ENCODE measurements around the gene SCAPER. TPM values are rescaled to one million over a fixed set of nuclear protein-coding genes. Genes with fewer than 3 reads are reported as not detected.
A peak's percentile ranks its signal among the peaks of the same experiment; 100 is the strongest.

The SCAPER gene
- polyA plus RNA-seq, 2 of the 4 experiments (the other 2 are of a cell fraction): 4.9 to 5.5 TPM

- no peak for FAIRE-seq
- no peak for DNase-seq (ENCODE audit: low read depth in 1 of 2, low spot score in 1 of 2)
- WGBS (ENCODE audit: missing lambda C conversion rate): 60% methylated on average over 3 of the region's 3 CpGs
- Histone ChIP-seq H3K9me3 (no peaks in the 10 kb centered on the region), H3K4me1 (no peaks in the 10 kb centered on the region), H3K4me3 (no peak overlapping the region), H3K27ac (no peak overlapping the region), H3K4me2 (no peak overlapping the region)
- ChIA-PET POLR2A (no interaction called here), CTCF (interaction anchor here (1.1 to 1.9 kb wide), 5 partner anchors 112 to 696 kb away, joined by 3 to 5 read pairs (median 3); no protein-coding TSS in a partner anchor)
- ATAC-seq: no peak
- no peak for TF ChIP-seq RARB (CRISPR knock-in tag; IDR thresholded peaks at IDR 0.05)
Measured at GRCh38 chr15:76844096-76844495, 61.0 kb downstream of the SCAPER start.

GRCh38 chr15:76843269-76843668 is 61.9 kb downstream of the SCAPER start:
- CTCF ChIA-PET: interaction anchor here (0.6 to 1.9 kb wide), 8 partner anchors 23 to 701 kb away, joined by 3 to 5 read pairs (median 3); no protein-coding TSS in a partner anchor
- ATAC-seq: no peak
- POLR2A ChIA-PET: no interaction called here

GRCh38 chr15:76840830-76841460 is 64.2 kb downstream of the SCAPER start:
- peak; percentile 78 for ATAC-seq
- Histone ChIP-seq H3K4me3 (no peak overlapping the region), H3K4me2 (no peak overlapping the region), H3K9me3 (no peaks in the 10 kb centered on the region), H3K27ac (no peak overlapping the region), H3K4me1 (no peaks in the 10 kb centered on the region)
- TF ChIP-seq CTCF (IDR thresholded peaks at IDR 0.05) (peak; percentile 88), SMC3 (IDR thresholded peaks at IDR 0.05) (peak; percentile 80), ESRRA (IDR thresholded peaks at IDR 0.05; ENCODE audit: borderline replicate concordance, low read length) (no peak), RAD21 (conservative IDR thresholded peaks at IDR 0.05 in 1 of 2, IDR thresholded peaks at IDR 0.05 in 1 of 2) (peak; percentile 76 to 80)
- CTCF ChIA-PET: interaction anchor here (0.6 to 2.4 kb wide), 15 partner anchors 9 to 740 kb away, joined by 3 to 10 read pairs (median 3); no protein-coding TSS in a partner anchor
- POLR2A ChIA-PET: no interaction called here
- peak; percentile 74 for FAIRE-seq
- WGBS (ENCODE audit: missing lambda C conversion rate): 26% methylated on average over 5 of the region's 5 CpGs
- peak; percentile 8 to 48 for DNase-seq (ENCODE audit: low read depth in 1 of 2, low spot score in 1 of 2)

More at GRCh38 chr15:76843269-76843668, 61.9 kb downstream of the SCAPER start:
- FAIRE-seq (no peak), DNase-seq (ENCODE audit: low read depth in 1 of 2, low spot score in 1 of 2) (no peak)
- H3K4me1 ChIP-seq: no peaks in the 10 kb centered on the region
- H3K4me3 ChIP-seq: no peak overlapping the region
- TF ChIP-seq NR3C1 (IDR thresholded peaks at IDR 0.05): no peak
- no peak for TF ChIP-seq ZSCAN20 (CRISPR knock-in tag; IDR thresholded peaks at IDR 0.05)
- TF ChIP-seq HOXB13 (CRISPR knock-in tag; IDR thresholded peaks at IDR 0.05; ENCODE audit: low read depth): no peak
- no peak for TF ChIP-seq JUNB (IDR thresholded peaks at IDR 0.05)
- TF ChIP-seq ZNF302 (CRISPR knock-in tag; IDR thresholded peaks at IDR 0.05): no peak
- TF ChIP-seq FOSB (CRISPR knock-in tag; IDR thresholded peaks at IDR 0.05): no peak
- TF ChIP-seq RAD21 (conservative IDR thresholded peaks at IDR 0.05 in 1 of 2, IDR thresholded peaks at IDR 0.05 in 1 of 2): no peak
- TF ChIP-seq ZFP36 (IDR thresholded peaks at IDR 0.05; ENCODE audit: borderline replicate concordance, partially characterized antibody): no peak
- no peak for TF ChIP-seq FOSL2 (IDR thresholded peaks at IDR 0.05)
- no peak for TF ChIP-seq FOSL2 (CRISPR knock-in tag; IDR thresholded peaks at IDR 0.05)
- no peak for TF ChIP-seq NFE2L2 (conservative IDR thresholded peaks at IDR 0.05; ENCODE audit: low read length)
- TF ChIP-seq BCL3 (IDR thresholded peaks at IDR 0.05): no peak
- TF ChIP-seq SREBF2 (IDR thresholded peaks at IDR 0.05): no peak
- no peak for TF ChIP-seq ZC3H11A (IDR thresholded peaks at IDR 0.05)
- WGBS (ENCODE audit: missing lambda C conversion rate): 43% methylated on average over 1 of the region's 1 CpG
- H3K9me3 ChIP-seq: no peaks in the 10 kb centered on the region
- no peak overlapping the region for H3K27ac ChIP-seq
- no peak overlapping the region for H3K4me2 ChIP-seq

Measured in A549 (cell line).